WERI-Rb-1 (cell line): Measurements from ENCODE around the gene CPLX3.

ENCODE experiments used
- DNase-seq: peaks from one replicate; pipeline ENCODE4 v3.0.0-alpha.2; 2020
- H3K27ac ChIP-seq: fragments of 250-450 bp; sonication (Bioruptor Pico); 2 replicates; pipeline ENCODE4 v1.5.1; 2020; ENCODE audit warnings: mild to moderate bottlenecking, moderate library complexity
- H3K27me3 ChIP-seq: fragments of 250-450 bp; sonication (Bioruptor Pico); 2 replicates; pipeline ENCODE4 v1.5.1; 2021; ENCODE audit warnings: mild to moderate bottlenecking, low read depth, moderate library complexity; ENCODE audit not compliant: insufficient read depth, severe bottlenecking
- H3K36me3 ChIP-seq: fragments of 250-450 bp; sonication (Bioruptor Pico); 2 replicates; pipeline ENCODE4 v1.5.1; 2020; ENCODE audit warnings: mild to moderate bottlenecking, moderate library complexity
- H3K4me3 ChIP-seq: 2 replicates; pipeline ENCODE4 v1.5.1; 2011; ENCODE audit warnings: low read depth, mild to moderate bottlenecking, control low read depth, low read length
- H3K9me3 ChIP-seq: fragments of 250-450 bp; sonication (Bioruptor Pico); 2 replicates; pipeline ENCODE4 v1.5.1; 2021; ENCODE audit warnings: mild to moderate bottlenecking, moderate library complexity; ENCODE audit not compliant: severe bottlenecking
- CTCF ChIP-seq: IDR thresholded peaks from 2 replicates; pipeline ENCODE4 v1.5.1; 2011; ENCODE audit warnings: low read depth, mild to moderate bottlenecking, control low read depth, inconsistent platforms, low read length

CPLX3 gene

GRCh38 chr15:74863239-74864056, 37.0 kb downstream of the CPLX3 start:
- Histone ChIP-seq H3K36me3 (peaks cover 16% of the 10 kb centered on the region), H3K4me3 (no peak overlapping the region), H3K27me3 (no peaks in the 10 kb centered on the region), H3K27ac (no peak overlapping the region), H3K9me3 (no peaks in the 10 kb centered on the region)
- no peak for DNase-seq
- TF ChIP-seq CTCF, result no peak

GRCh38 chr15:74864296-74864695, 37.9 kb downstream of the CPLX3 start:
- Histone ChIP-seq H3K36me3 (peaks cover 22% of the 10 kb centered on the region), H3K27me3 (no peaks in the 10 kb centered on the region), H3K27ac (no peak overlapping the region), H3K9me3 (no peaks in the 10 kb centered on the region), H3K4me3 (no peak overlapping the region)
- no peak for TF ChIP-seq CTCF
- DNase-seq, result no peak

GRCh38 chr15:74865316-74865715, 38.9 kb downstream of the CPLX3 start:
- no peak overlapping the region for H3K27ac ChIP-seq
- TF ChIP-seq CTCF, result no peak
- no peaks in the 10 kb centered on the region for H3K27me3 ChIP-seq

GRCh38 chr15:74866090-74866489, 39.7 kb downstream of the CPLX3 start:
- Histone ChIP-seq H3K9me3 (no peaks in the 10 kb centered on the region), H3K27me3 (no peaks in the 10 kb centered on the region), H3K27ac (no peak overlapping the region), H3K4me3 (no peak overlapping the region), H3K36me3 (peaks cover 24% of the 10 kb centered on the region)
- DNase-seq, result no peak
- no peak for TF ChIP-seq CTCF

More at GRCh38 chr15:74865316-74865715, 38.9 kb downstream of the CPLX3 start:
- no peak for DNase-seq
- Histone ChIP-seq H3K9me3 (no peaks in the 10 kb centered on the region), H3K36me3 (peaks cover 22% of the 10 kb centered on the region), H3K4me3 (no peak overlapping the region)

DNA sequence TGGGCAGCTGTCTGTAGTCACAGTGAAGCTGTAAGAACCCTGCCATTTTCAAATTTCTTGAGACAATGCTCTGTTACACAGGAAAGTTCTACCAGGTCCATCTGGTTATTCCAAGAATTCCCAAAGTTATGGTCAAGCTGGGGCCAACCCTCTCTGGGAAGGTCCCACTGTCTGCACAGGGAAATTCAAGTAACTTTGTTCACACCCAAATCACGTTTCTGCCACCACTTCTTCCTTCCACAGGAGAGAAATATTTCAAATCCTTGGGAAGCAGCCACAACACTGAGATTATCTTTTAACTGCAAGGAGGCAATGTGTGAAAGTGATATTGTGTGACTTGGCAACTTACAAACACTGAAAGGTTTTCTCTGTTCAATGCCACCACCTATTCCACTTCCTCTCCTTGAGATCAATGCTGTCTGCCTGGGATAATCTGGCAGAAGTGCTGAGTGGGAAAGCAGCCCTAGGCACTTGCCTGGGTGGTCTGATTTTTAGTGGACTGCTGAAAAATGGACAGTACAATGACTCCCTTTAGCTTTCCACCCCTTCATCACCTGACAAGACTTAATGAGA, 41.1 kb downstream of the CPLX3 start:
- Histone ChIP-seq H3K27ac (no peak overlapping the region), H3K9me3 (no peaks in the 10 kb centered on the region), H3K36me3 (peaks cover 21% of the 10 kb centered on the region), H3K4me3 (no peak overlapping the region), H3K27me3 (no peaks in the 10 kb centered on the region)
- DNase-seq, result no peak
- TF ChIP-seq CTCF, result no peak

- Histone ChIP-seq H3K36me3 (peaks cover 23% of the 10 kb centered on the region), H3K27me3 (no peaks in the 10 kb centered on the region), H3K9me3 (no peaks in the 10 kb centered on the region), H3K4me3 (no peak overlapping the region), H3K27ac (no peak overlapping the region)
- no peak for TF ChIP-seq CTCF
- DNase-seq, result no peak
Observed at GRCh38 chr15:74868059-74868458, 41.6 kb downstream of the CPLX3 start.
